Medulla oblongata (tissue), 1 donor: ENCODE measurements around the gene RSU1.

Source experiments
- DNase-seq: peaks from one replicate; pipeline ENCODE4 v3.0.0-alpha.2; 2015; ENCODE audit errors: extremely low spot score

RSU1 gene

DNA sequence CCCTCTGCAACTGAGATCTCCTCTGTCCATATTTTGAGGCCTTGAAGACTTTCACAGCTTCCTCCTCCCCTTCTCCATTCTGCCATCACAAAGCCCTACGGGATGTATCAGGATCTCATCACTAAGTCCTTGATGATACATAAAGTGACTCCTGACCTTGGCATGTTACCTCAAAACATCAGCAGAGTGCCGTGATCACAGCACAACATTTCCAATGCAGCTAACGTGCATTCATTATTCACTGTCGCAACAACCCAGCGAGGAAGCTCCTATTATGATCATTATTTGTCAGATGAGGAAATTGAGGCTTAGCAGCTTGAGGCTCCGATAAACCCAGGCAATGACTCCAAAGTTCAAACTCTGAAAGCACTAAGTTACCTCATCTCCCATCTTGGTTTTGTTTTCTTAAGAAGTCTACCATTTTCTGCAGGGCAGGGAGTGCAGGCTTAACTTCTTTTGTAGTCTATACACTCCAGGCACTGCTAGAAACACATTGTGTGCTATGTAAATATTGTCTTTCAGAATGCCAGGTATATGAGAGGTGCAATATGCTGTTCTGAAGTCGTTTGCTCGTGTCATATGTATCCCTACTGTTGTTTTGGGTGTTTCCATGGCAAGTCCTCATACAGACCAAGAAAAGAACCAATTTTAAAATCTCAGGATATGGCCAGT, 215.0 kb downstream of the RSU1 start:
- DNase-seq = no peak

DNA sequence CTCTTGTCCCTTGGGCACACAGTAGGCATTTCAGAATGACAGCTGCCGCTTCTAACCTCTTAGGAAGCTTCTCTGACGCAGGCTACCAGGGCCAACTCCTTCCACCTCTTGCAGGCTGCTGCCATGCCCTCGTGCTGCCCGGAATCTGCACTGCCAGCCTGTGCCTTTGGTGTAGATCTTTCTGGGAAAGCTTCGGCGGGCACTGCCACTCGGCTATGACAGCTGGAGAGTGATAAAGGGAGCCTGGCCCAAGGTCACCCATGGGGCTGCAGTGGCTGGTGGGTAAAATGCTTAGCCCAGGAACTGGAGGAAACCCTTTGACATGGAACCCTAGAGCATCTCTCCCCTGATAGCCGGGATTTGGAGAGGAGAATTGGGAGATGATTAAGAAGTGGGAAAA, 217.6 kb downstream of the RSU1 start:
- DNase-seq = no peak

DNA sequence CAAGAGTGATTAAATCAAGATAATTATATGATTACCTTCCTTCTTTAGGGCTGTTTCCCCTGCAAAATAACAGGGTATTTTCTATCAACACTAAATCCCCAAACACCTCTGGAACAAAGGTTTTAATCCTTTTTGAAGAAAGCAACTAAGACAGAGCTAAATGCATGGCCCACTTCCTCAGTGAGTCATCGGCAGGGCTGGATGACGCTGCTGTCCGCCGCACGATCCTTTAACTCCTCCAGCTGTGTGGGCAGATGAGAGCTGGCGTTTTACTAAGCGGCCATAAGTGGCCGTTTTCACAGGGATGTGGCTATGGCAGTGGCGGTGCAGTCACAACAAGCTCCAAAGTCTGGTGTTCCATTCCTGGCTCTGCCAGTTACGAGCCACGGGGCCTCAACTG, 219.6 kb downstream of the RSU1 start:
- no peak for DNase-seq

DNA sequence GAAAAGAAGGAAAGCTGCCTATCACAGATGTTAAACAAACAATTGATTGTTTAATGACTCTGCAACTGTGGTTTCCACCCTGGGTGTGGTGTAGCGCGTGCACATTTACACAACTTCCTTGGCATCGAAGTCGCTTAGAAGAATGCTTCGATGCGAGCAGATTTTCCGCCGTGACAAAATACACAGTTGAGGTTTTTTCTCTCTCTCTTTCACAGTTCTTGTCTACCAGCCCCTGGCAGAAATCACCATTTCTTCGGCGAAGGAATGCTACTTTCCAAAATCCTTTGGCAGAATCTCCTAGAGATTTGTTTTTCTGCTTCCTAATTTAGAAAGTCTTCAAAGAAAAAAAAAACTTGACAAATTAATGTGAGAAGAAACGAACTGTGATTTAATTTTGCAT, 224.8 kb downstream of the RSU1 start:
- peak; percentile 28 for DNase-seq

DNA sequence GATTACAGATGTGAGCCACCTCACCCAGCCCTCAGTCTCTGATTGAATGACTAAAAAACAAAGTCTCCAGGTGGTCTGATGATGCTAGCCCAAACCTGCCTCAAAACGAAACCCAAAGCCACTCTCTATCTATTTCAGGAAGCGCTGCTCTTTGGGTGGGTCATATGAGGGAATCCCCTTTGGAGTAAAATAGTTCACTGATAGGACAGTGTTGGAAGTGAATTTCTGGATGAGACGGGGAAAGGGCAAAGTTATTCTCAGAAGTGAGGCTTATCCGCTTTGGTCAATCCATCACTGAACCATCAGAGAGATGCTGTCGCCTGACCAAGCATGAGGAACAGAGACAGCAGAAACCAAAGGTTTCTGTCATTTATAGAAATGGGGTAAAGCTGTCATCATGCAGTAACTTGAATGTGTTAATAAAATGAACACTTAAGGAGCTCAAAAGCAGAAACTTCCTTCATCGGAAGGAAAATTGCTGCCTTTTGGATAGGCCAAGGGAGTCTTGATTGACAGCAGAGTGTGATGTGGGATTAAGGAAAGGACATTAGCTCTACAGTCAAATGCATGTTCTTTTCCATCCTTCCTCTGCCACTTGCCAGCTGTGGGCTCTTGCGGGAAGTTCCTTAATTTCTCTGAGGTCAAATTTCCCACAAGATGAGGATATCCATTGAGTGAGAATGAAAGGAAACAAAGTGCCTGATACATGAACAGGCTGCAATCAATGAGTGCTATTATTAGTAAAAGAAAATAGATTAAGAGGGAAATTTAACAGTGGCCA, 230.7 kb downstream of the RSU1 start:
- DNase-seq = no peak

GRCh38 chr10:16585103-16585502, 232.1 kb downstream of the RSU1 start:
- no peak for DNase-seq

DNA sequence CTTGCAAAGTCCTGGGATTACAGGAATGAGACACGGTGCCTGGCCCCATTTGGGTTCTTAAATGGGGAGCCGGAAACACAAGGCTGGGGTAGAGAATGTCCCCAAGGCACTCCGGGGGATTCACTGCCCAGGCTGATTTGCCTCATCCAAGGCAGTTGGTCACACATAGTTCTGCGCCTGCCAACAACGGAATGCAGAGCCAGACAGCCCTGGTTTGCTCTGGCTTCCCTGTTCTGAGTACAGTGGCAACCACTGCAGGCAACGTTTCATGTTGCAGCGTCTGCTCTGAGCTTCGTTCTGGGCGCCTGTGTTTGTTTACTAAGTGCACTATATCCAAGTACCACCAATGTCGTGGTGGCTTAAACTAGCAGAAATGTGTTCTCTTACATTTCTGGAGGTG, 233.8 kb downstream of the RSU1 start:
- peak; percentile 23 for DNase-seq

DNA sequence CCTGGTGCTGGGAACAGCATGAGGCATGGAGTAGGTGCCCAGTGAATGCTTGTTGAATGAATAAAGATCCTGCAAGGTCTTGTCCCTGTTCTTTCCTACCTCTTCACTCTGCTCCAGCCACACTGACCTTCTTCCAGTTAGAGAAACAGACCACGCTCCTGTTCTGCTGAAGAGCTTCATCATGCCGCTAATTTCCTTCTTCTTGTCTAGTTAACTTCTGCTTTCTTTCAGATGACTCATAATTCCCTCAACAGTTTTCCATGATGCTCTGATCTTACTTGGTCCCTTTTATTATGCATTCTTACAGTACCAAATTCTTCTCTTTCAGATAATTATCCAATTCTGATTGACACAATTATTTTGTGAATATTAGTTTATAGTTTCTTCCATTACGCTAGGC, 236.0 kb downstream of the RSU1 start:
- DNase-seq = no peak

DNA sequence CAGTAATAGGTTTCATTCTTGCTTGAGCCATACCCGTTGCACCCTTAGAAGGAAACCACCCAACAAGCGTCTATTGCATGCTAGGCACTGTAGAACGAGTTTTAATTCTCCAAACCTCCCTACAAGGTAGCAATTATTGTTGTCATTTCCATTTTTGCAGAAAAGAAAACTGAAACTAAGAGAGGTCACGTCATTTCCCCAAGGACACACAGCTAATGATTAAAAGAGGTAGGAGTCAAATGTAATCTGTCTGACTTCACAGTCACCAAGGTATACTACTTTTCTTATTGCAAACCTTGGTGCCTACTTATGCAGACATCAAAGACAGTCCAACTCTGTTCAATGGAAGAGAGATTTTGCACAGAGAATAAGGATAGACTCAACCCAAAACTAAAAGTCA, 246.5 kb downstream of the RSU1 start:
- DNase-seq = no peak

- DNase-seq = no peak
Observed at GRCh38 chr10:16566202-16566805, 250.9 kb downstream of the RSU1 start.

DNA sequence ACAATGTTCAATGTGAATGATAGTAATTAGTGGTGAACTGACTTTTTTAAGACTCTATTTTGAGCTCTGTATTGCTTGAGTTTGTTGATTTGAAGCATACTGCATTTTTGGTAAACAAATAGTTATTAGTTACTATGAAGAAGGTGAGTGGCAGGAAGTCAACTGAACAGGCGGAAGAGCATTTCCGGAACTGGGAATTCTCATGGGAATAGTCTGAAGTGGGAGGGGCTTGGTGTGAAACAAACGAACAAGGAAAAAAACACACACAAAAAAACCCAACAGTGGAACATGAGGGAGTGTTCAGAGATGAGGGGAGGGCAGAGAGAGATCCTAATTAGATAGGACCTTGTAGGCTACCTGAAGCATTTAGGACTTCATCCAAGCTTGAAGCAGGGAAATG, 251.6 kb downstream of the RSU1 start:
- DNase-seq = no peak

DNA sequence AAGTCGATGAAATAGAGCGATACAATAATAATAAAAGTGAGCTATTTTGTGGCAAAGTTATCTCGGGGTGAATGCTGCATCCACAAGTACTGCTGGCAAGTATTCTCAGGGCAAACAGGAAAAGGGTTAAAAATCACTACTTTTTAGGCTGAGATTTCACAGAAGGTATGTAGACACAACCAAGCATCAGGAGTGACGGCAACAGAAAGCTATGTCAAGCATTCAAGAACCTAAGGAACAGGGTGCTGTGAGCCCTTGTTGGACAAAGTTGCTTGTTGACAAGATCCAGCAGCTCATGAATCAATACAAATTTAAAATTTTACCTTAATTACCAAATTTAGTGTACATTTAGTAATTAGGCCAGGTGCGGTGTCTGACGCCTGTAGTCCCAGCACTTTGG, 254.3 kb downstream of the RSU1 start:
- DNase-seq = no peak

DNA sequence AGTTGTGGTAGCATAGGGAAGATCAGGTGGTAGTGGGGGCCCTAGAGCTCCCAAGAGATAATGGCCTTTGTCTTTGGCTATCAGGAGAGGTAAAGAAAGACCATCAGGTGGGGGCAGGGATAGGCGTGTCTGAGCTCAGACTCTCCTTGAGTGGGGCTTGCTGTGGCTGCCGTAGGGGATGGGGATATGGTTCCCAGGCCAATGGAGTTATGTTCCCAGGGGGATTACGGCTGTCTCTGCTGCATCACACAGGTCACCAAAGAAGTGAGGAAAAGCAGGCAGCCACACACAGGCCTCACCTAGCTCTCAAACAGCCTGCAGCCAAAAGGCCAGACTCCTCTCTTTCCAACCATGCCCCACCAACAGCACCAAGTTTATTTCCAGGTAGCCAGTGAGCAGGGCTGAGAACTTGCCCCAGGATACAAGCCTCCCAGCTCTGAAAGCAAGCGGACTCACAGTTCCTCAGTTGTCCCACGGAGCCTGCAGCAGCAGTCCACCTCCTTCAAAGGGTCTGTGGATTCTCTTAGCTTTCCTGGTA, 257.9 kb downstream of the RSU1 start:
- no peak for DNase-seq

DNA sequence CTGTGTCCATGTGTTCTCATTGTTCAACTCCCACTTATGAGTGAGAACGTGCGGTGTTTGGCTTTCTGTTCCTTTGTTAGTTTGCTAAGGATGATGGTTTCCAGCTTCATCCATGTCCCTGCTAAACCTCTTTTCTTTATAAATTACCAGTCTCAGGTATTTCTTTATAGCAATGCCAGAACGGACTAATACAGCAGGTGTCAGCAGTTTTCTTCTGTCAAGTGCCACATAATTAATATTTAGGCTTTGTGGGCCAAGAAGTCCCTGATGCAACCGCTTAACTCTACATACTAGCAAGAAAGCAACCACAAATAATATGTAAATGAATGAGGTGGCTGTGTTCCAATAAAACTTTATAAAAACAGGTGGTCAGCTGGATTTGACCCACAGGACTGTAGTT, 269.3 kb downstream of the RSU1 start:
- no peak for DNase-seq

DNA sequence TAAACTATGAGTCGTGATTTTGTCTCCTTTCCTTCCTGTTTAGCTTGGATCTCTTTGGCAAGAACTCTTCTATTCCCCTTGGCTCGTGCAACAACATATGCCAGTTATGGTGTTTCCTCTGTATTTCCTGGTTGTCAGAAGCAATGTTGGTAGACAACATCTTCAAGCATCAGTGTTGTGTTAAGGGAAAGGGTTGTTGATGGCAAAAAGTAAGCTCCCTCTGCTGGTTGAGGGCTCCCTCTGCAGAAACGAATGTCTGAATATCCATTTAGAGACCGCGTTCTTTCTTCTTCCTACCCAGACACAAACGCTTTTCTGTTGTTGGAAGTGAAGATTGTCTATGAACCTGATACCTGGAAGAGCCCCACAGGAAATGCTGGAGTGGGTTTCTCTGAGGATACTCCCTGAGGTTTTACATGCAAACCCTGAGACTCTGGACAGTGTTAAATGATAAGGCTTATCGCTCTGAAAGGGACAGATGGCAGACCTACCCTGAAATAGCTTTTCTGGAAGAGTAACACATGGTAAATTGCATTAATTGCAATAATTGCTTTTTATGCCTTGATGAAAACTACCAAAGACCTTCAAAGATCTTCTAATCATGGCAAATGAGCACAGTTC, 272.0 kb downstream of the RSU1 start:
- DNase-seq = peak; percentile 13

DNA sequence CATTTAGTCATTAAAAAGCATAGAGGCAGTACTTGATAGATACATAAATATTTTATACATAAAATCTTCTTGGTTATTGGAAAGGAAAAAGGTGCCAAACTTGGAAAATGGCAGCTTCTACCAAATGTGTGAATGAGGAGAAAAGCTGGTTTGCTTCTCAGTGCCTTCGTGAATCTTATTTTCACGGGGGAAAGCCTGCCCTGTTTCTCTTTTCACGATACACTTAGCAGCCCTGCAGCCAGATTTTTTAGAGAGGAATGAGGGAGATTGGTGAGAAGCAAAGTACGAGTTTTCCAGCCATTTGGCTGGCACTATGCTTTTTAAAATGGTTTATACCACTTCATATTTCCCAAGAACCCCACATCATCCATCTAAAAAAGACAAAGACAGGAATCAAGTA, 272.6 kb downstream of the RSU1 start:
- no peak for DNase-seq

- no peak for DNase-seq
Observed at GRCh38 chr10:16544099-16544498, 273.1 kb downstream of the RSU1 start.
